ENCODE results near the gene RGL2. TPM values are rescaled to one million over a fixed set of nuclear protein-coding genes. Genes with fewer than 3 reads are reported as not detected.

RGL2 gene
- total and polyA plus RNA-seq, 10 of the 15 experiments (the other 5 are each of a cell fraction or from before 2014, with no cell fraction given), result 0.84 to 21.2 (median 6.8) TPM

DNA sequence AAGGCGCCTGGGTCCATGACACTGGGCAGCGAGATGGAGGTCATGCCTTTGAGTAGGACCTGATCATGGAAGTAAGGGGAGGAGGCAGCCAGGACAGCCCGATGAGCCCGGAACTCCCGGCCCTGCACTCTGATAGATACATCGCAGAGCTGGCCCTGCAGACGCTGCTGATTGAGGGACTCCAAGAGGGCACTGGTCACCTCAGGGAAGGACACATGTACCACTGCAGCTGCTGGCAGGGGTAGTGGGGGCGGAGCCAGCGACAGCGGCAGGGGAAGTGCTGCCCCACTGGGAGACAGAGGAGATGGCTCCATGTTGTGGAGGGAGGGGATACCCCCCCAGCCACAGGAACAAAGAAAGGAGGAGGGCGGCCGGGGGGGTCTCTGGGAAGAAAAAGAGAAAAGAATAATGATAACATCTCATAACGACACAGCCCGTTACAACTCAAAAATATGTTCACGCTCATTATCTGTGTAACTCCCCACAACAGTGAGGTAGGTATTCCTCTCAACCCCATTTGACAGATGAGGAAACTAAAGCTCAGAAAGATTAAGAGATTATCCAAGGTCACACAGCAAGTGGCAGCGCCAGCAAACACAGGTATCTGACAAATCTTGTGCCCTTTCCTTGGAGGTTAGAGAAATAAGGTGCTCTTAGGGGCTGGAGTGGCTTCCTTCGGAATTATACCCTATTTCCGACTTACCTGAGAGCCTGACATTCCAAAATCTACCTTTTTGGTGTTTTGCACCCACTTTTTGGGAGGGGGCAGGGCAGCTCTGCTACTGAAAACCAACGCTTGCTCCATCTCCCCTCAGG, 18.1 kb upstream of the RGL2 start:
- Histone ChIP-seq H3K9me3 (replicated peaks; ENCODE audit: control insufficient read depth, insufficient read depth, low read length) (no peaks in the 10 kb centered on the region), H3K79me2 (ENCODE audit: control insufficient read depth, insufficient read depth, low read length) (peaks cover 55% of the 10 kb centered on the region), H3K27me3 (replicated peaks in 1 of 2; ENCODE audit: control insufficient read depth in 2 of 2, insufficient read depth in 2 of 2, low read length in 1 of 2) (no peaks in the 10 kb centered on the region), H4K20me1 (ENCODE audit: control insufficient read depth, insufficient read depth) (0 out of 2 replicates have a peak, but pooled peaks cover 3% of the 10 kb centered on the region), H2AFZ (ENCODE audit: control insufficient read depth, low read depth, low read length) (no peak overlapping the region), H3K4me1 (ENCODE audit: control insufficient read depth, insufficient read depth, low read length) (peaks cover 35% of the 10 kb centered on the region), H3K4me3 (peak overlapping the region; percentile 38; the same call in 1 of the 2 replicates), H3K4me2 (ENCODE audit: control insufficient read depth, insufficient read depth) (peak overlapping the region; percentile 75), H3K9ac (ENCODE audit: control insufficient read depth, insufficient read depth, low read length) (no peak overlapping the region), H3K27ac (ENCODE audit: control insufficient read depth, insufficient read depth) (no peak overlapping the region), H3K36me3 (ENCODE audit: control insufficient read depth in 2 of 2, insufficient read depth in 2 of 2, low read length in 1 of 2) (peaks cover 12 to 16% of the 10 kb centered on the region in 2 experiments; a peak in 3 of 4 replicates)
- WGBS (ENCODE audit: insufficient coverage, insufficient replicate concordance, low lambda C conversion rate, missing lambda C conversion rate), result 83% methylated on average over 18 of the region's 19 CpGs
- in situ Hi-C loops (cut with MboI), result no loop called here
- intact Hi-C loops (cut with micrococcal nuclease; ENCODE audit: unreplicated experiment), result loop anchor here (5.0 kb wide), 1 partner anchor 100 kb away; the partner anchor contains the start of gene CUTA
- ChIA-PET RAD21 (ENCODE audit: unreplicated experiment) (interaction anchor here (1.0 to 2.8 kb wide), 6 partner anchors 9 to 254 kb away, joined by 3 to 22 read pairs (median 5); partner anchors contain the start of gene B3GALT4), SMC1A (ENCODE audit: uncharacterized antibody, unreplicated experiment) (interaction anchor here (1.3 to 1.5 kb wide), 2 partner anchors 28 kb away, joined by 4 to 13 read pairs; partner anchors contain the start of genes PFDN6 and WDR46), POLR2A (interaction anchor here (0.5 to 2.0 kb wide), 7 partner anchors 16 to 109 kb away, joined by 3 to 12 read pairs (median 7); partner anchors contain the start of genes B3GALT4, RGL2, RPS18 and VPS52), CTCF (interaction anchor here (1.3 to 2.7 kb wide), 3 partner anchors 28 to 108 kb away, joined by 4 to 19 read pairs (median 6); partner anchors contain the start of gene RING1)
- ATAC-seq, result no peak
- DNase-seq (ENCODE audit: low read depth, low spot score), result no peak
- TF ChIP-seq FOXM1 (IDR thresholded peaks at IDR 0.05; ENCODE audit: low read depth, low read length) (no peak), SMARCA5 (IDR thresholded peaks at IDR 0.05) (0 out of 2 replicates have a peak, but pooled peaks have one; percentile 20)
- BruUV-seq (replicated peaks), result no TSS peak
- no peak for FAIRE-seq
